ENCODE measurements around the gene SUSD3.

- TF ChIP-seq CTCF (IDR thresholded peaks at IDR 0.05 in 2 of 3, conservative IDR thresholded peaks at IDR 0.05 in 1 of 3; ENCODE audit: control insufficient read depth in 2 of 3, extremely low read depth in 1 of 3, insufficient read depth in 1 of 3, low read depth in 3 of 3, low read length in 3 of 3) = no peak
- TF ChIP-seq, protein P1, sequence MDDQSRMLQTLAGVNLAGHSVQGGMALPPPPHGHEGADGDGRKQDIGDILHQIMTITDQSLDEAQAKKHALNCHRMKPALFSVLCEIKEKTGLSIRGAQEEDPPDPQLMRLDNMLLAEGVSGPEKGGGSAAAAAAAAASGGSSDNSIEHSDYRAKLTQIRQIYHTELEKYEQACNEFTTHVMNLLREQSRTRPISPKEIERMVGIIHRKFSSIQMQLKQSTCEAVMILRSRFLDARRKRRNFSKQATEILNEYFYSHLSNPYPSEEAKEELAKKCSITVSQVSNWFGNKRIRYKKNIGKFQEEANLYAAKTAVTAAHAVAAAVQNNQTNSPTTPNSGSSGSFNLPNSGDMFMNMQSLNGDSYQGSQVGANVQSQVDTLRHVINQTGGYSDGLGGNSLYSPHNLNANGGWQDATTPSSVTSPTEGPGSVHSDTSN (IDR thresholded peaks at IDR 0.05; ENCODE audit: insufficient replicate concordance, low read depth, low read length) = no peak
- no peak for TF ChIP-seq POLR2A (IDR thresholded peaks at IDR 0.05; ENCODE audit: low read depth, low read length)
- TF ChIP-seq, protein P2, sequence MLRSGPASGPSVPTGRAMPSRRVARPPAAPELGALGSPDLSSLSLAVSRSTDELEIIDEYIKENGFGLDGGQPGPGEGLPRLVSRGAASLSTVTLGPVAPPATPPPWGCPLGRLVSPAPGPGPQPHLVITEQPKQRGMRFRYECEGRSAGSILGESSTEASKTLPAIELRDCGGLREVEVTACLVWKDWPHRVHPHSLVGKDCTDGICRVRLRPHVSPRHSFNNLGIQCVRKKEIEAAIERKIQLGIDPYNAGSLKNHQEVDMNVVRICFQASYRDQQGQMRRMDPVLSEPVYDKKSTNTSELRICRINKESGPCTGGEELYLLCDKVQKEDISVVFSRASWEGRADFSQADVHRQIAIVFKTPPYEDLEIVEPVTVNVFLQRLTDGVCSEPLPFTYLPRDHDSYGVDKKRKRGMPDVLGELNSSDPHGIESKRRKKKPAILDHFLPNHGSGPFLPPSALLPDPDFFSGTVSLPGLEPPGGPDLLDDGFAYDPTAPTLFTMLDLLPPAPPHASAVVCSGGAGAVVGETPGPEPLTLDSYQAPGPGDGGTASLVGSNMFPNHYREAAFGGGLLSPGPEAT (IDR thresholded peaks at IDR 0.05; ENCODE audit: low read depth) = no peak
- no peak for TF ChIP-seq EP300 (IDR thresholded peaks at IDR 0.05; ENCODE audit: borderline replicate concordance in 1 of 2, control insufficient read depth in 1 of 2, low read depth in 2 of 2, low read length in 2 of 2)
- TF ChIP-seq CEBPB (IDR thresholded peaks at IDR 0.05; ENCODE audit: borderline replicate concordance in 1 of 2, low read depth in 2 of 2, low read length in 2 of 2) = no peak
Observed at GRCh38 chr9:93022066-93022465, 36.4 kb upstream of the SUSD3 start.
